K562 (cell line): Measurements from ENCODE around the gene MTMR3. TPM values are rescaled to one million over a fixed set of nuclear protein-coding genes. Genes with fewer than 3 reads are reported as not detected.

Experiments used
- ATAC-seq: fragments of 200-7000 bp; cut with Tn5 transposase; 3 replicates; pipeline ENCODE4 v1.9.1; 2020; ENCODE audit warnings: moderate library complexity
- BruUV-seq: library from RNA; stranded (reverse); fragments of 400-500 nt; replicated peaks from 2 replicates; lab custom pipeline; 2021; lab: Mats Ljungman, UMichigan
- CTCF ChIA-PET: fragments of 300-600 bp; formaldehyde crosslinking; extraction: SDS; loops from one replicate; lab custom pipeline; 2021; ENCODE audit warnings: low intra/inter-chr PET ratio; lab: Yijun Ruan, JAX
- POLR2A ChIA-PET: fragments of 300-600, 350-650 bp; sonication (Branson Sonifier 250); formaldehyde crosslinking; extraction: SDS; loops from one replicate; lab custom pipeline; 2021; ENCODE audit warnings: antibody characterized with exemption, inconsistent platforms; lab: Yijun Ruan, JAX
- DNase-seq, 4 experiments: peaks; one replicate each; pipeline versions ENCODE4 v3.0.0 to v3.0.0-alpha.2; 2011 to 2018; ENCODE audit warnings: low spot score in 3 of 4, mixed read lengths in 3 of 4; ENCODE audit errors: extremely low read depth in 1 of 4
- FAIRE-seq: peaks from 2 replicates; lab custom pipeline; 2011; peaks lifted over from hg19 to GRCh38; lab: Jason Lieb, UNC
- H2AFZ ChIP-seq: 2 replicates; pipeline ENCODE4 v1.6.0; 2011; ENCODE audit warnings: low read depth, low read length, control low read depth, inconsistent platforms
- H3K27ac ChIP-seq: fragments of 200-600 bp; 3 replicates; pipeline ENCODE4 v1.8.0; 2011; ENCODE audit warnings: low read depth, mild to moderate bottlenecking, control low read depth, inconsistent platforms, low read length, moderate library complexity, mixed read lengths; ENCODE audit errors: extremely low read depth
- H3K27me3 ChIP-seq, 2 experiments: fragments of 300-600 bp in 1 of 2; 2 replicates in 1 of 2; 3 replicates in 1 of 2; pipeline versions ENCODE4 v1.6.0 to v1.8.0; 2011; ENCODE audit warnings: inconsistent platforms in 2 of 2, low read length in 2 of 2, mild to moderate bottlenecking in 1 of 2, mixed read lengths in 1 of 2, moderate library complexity in 1 of 2; ENCODE audit not compliant: control insufficient read depth in 2 of 2, insufficient read depth in 2 of 2
- H3K36me3 ChIP-seq: fragments of 300-600 bp; 3 replicates; pipeline ENCODE4 v1.8.0; 2011; ENCODE audit warnings: mild to moderate bottlenecking, low read length, inconsistent platforms; ENCODE audit not compliant: control insufficient read depth, insufficient read depth
- H3K4me1 ChIP-seq, 2 experiments: fragments of 200-600 bp in 1 of 2; replicated peaks in 1 of 2; 2 replicates in 1 of 2; 3 replicates in 1 of 2; pipeline versions ENCODE4 v1.5.1 to v1.8.0; 2011; ENCODE audit warnings: inconsistent platforms in 2 of 2, low read length in 2 of 2, mild to moderate bottlenecking in 1 of 2, mixed read lengths in 1 of 2, moderate library complexity in 1 of 2; ENCODE audit not compliant: control insufficient read depth in 2 of 2, insufficient read depth in 2 of 2
- H3K4me2 ChIP-seq: 2 replicates; pipeline ENCODE4 v1.6.1; 2011; ENCODE audit warnings: low read length, control low read depth, inconsistent platforms, mixed read lengths; ENCODE audit not compliant: insufficient read depth
- H3K4me3 ChIP-seq: fragments of 200-600 bp; sonication (generic), shearing (Covaris generic); 2 replicates; pipeline ENCODE4 v1.5.1; 2016; ENCODE audit warnings: control low read depth, inconsistent platforms
- H3K79me2 ChIP-seq: fragments of 200-600 bp; 3 replicates; pipeline ENCODE4 v1.8.0; 2011; ENCODE audit warnings: low read length, inconsistent platforms; ENCODE audit not compliant: control insufficient read depth, insufficient read depth
- H3K9ac ChIP-seq, 2 experiments: 2 replicates each; pipeline versions ENCODE4 v1.6.0 to v1.6.1; 2011; ENCODE audit warnings: low read depth in 2 of 2, low read length in 2 of 2, control low read depth in 1 of 2, inconsistent platforms in 1 of 2, mild to moderate bottlenecking in 1 of 2, mixed read lengths in 1 of 2; ENCODE audit not compliant: insufficient read depth in 1 of 2
- H3K9me1 ChIP-seq: one replicate; pipeline ENCODE4 v1.6.0; 2011; ENCODE audit warnings: inconsistent platforms, mild to moderate bottlenecking, low read length, moderate library complexity; ENCODE audit not compliant: control insufficient read depth, insufficient read depth
- H3K9me3 ChIP-seq: replicated peaks from 2 replicates; pipeline ENCODE4 v1.5.1; 2011; ENCODE audit warnings: low read depth, low read length, inconsistent platforms; ENCODE audit not compliant: control insufficient read depth, insufficient read depth
- H4K20me1 ChIP-seq: replicated peaks from 2 replicates; pipeline ENCODE4 v1.6.1; 2011; ENCODE audit warnings: low read length, inconsistent platforms, mixed read lengths; ENCODE audit not compliant: control insufficient read depth, insufficient read depth
- ARID1B ChIP-seq: fragments of 450-650 bp; IDR thresholded peaks from 2 replicates; pipeline ENCODE4 v1.6.1; 2016; ENCODE audit warnings: antibody characterized with exemption, mild to moderate bottlenecking, inconsistent platforms
- MCM2 ChIP-seq: fragments of 450-650 bp; IDR thresholded peaks from 2 replicates; pipeline ENCODE4 v1.6.1; 2017; ENCODE audit warnings: low read depth, mild to moderate bottlenecking
- RBM39 ChIP-seq: fragments of 200-400 bp; formaldehyde crosslinking; optimal IDR thresholded peaks from 2 replicates; pipeline ENCODE3; 2018; ENCODE audit warnings: low read depth, low read length
- SLC30A9 ChIP-seq: fragments of 250-450 bp; sonication (Bioruptor Pico); IDR thresholded peaks from 2 replicates; pipeline ENCODE4 v1.8.0; 2022; ENCODE audit warnings: mild to moderate bottlenecking, moderate library complexity
- SRSF7 ChIP-seq: fragments of 200-400 bp; formaldehyde crosslinking; optimal IDR thresholded peaks from 2 replicates; pipeline ENCODE3; 2017; ENCODE audit warnings: mild to moderate bottlenecking, low read depth, low read length
- TCFL5 ChIP-seq: fragments of 250-450 bp; sonication (Bioruptor Pico); conservative IDR thresholded peaks from 2 replicates; pipeline ENCODE4 v1.6.1; 2021; ENCODE audit warnings: mild to moderate bottlenecking, moderate library complexity, matching md5 sums
- ZKSCAN3 ChIP-seq: fragments of 250-450 bp; sonication (Bioruptor Pico); IDR thresholded peaks from 2 replicates; pipeline ENCODE4 v1.4.0; 2020
- ZNF140 ChIP-seq: fragments of 250-450 bp; sonication (Bioruptor Pico); IDR thresholded peaks from 2 replicates; pipeline ENCODE4 v1.8.0; 2021; ENCODE audit warnings: moderate library complexity, mild to moderate bottlenecking, inconsistent platforms
- WGBS: fragments of 100-300 bp; shearing (Covaris generic); methylation state at CpG from one replicate; pipeline ENCODE4 v1.1.6; 2016; ENCODE audit warnings: low coverage, mixed read lengths; ENCODE audit not compliant: insufficient coverage; ENCODE audit errors: missing lambda C conversion rate; 5-methylcytosine and 5-hydroxymethylcytosine counted together
- in situ Hi-C: fragments of 300-500 bp; cut with MboI; formaldehyde crosslinking; loops from 4 replicates; pipeline ENCODE4 v1.15.0; 2018; ENCODE audit warnings: inconsistent platforms, mixed read lengths
- intact Hi-C: fragments of 100-400 bp; cut with micrococcal nuclease; formaldehyde crosslinking; loops from 2 replicates; pipeline ENCODE4 v1.14.2; 2022
- polyA plus RNA-seq, 8 experiments: library from polyadenylated mRNA; depleted of rRNA in 4 of 8; stranded (reverse) in 5 of 8; unstranded in 3 of 8; fragments of >200 nt; fragmentation: Nextera tagmentation in 2 of 8; fragmentation: Illumina TruSeq in 1 of 8; extraction: Ambion mirVana in 2 of 8; extraction: Trizol in 1 of 8; gene quantifications; 2 replicates each; pipeline versions ENCODE4 v1.2.1 to v1.2.3, GENCODE V29; 2011 to 2014; ENCODE audit warnings: inconsistent platforms in 1 of 8, missing spikeins in 1 of 8
- total RNA-seq, 7 experiments: library from RNA; depleted of rRNA in 6 of 7; stranded (reverse); fragments of >200 nt in 6 of 7; fragmentation: Illumina TruSeq in 2 of 7; extraction: Trizol in 2 of 7; gene quantifications; 2 replicates each; pipeline versions ENCODE4 v1.2.1 to v1.2.3, GENCODE V29; 2011 to 2021; ENCODE audit warnings: low replicate concordance in 1 of 7
- TF ChIP-seq, protein P1 (sequence below): sonication (generic); formaldehyde crosslinking; IDR thresholded peaks from 2 replicates; pipeline ENCODE4 v1.8.0; 2022; ENCODE audit warnings: missing genetic modification reagents, mild to moderate bottlenecking, borderline replicate concordance
- TF ChIP-seq, protein P2 (sequence below): fragments of 450-650 bp; IDR thresholded peaks from 2 replicates; pipeline ENCODE4 v1.6.1; 2016; ENCODE audit warnings: mild to moderate bottlenecking, moderate library complexity

Gene MTMR3
- total and polyA plus RNA-seq, 9 of the 15 experiments (the other 6 are each of a cell fraction or from before 2014, with no cell fraction given): 1.6 to 13.7 (median 7.9) TPM

DNA sequence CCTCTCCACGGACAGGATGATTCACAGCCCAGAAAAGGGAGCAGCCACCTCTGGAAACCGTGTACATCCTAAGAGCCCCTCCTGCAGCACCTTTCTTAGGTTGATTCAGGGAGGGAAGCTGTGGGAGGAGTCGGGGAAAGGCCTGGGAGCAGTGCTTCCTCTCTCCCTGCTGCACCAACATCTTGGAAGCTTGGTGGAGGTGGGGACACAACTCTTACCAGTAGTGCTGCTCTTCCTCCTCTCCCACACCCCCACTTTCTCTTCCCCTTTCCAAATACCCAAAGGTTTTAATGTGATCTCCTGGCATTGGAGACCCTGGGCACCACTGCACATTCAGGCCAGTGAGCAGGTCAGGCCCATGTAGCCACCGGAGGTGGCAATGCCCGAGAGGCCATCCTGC lies 150.9 kb downstream of the MTMR3 start:
- no peaks in the 10 kb centered on the region for H3K79me2 ChIP-seq
- H3K27ac ChIP-seq: no peak overlapping the region
- no peak for FAIRE-seq
- H3K27me3 ChIP-seq: no peaks in the 10 kb centered on the region
- no peak overlapping the region for H2AFZ ChIP-seq
- no peaks in the 10 kb centered on the region for H3K36me3 ChIP-seq
- no peaks in the 10 kb centered on the region for H4K20me1 ChIP-seq
- ChIA-PET POLR2A (interaction anchor here (0.6 to 1.6 kb wide), 4 partner anchors 9 to 561 kb away, joined by 3 to 4 read pairs (median 3); no protein-coding TSS in a partner anchor), CTCF (no interaction called here)
- BruUV-seq: no TSS peak
- no peak for DNase-seq
- no peak overlapping the region for H3K4me2 ChIP-seq
- no peak for ATAC-seq
- no peak overlapping the region for H3K9ac ChIP-seq
- H3K4me1 ChIP-seq: no peaks in the 10 kb centered on the region; a peak in 1 of 5 replicates
- WGBS: 30% methylated on average over 2 of the region's 5 CpGs
- no peaks in the 10 kb centered on the region for H3K9me3 ChIP-seq
- in situ Hi-C loops: no loop called here
- H3K4me3 ChIP-seq: no peak overlapping the region
- intact Hi-C loops: no loop called here
- no peaks in the 10 kb centered on the region for H3K9me1 ChIP-seq
- TF ChIP-seq ZKSCAN3 (CRISPR knock-in tag) (no peak), MCM2 (no peak), SLC30A9 (CRISPR knock-in tag) (no peak), SRSF7 (no peak), RBM39 (no peak), ZNF140 (no peak), TCFL5 (CRISPR knock-in tag) (no peak), ARID1B (no peak)
- TF ChIP-seq, protein P1, sequence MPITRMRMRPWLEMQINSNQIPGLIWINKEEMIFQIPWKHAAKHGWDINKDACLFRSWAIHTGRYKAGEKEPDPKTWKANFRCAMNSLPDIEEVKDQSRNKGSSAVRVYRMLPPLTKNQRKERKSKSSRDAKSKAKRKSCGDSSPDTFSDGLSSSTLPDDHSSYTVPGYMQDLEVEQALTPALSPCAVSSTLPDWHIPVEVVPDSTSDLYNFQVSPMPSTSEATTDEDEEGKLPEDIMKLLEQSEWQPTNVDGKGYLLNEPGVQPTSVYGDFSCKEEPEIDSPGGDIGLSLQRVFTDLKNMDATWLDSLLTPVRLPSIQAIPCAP (CRISPR knock-in tag): no peak
- TF ChIP-seq, protein P2, sequence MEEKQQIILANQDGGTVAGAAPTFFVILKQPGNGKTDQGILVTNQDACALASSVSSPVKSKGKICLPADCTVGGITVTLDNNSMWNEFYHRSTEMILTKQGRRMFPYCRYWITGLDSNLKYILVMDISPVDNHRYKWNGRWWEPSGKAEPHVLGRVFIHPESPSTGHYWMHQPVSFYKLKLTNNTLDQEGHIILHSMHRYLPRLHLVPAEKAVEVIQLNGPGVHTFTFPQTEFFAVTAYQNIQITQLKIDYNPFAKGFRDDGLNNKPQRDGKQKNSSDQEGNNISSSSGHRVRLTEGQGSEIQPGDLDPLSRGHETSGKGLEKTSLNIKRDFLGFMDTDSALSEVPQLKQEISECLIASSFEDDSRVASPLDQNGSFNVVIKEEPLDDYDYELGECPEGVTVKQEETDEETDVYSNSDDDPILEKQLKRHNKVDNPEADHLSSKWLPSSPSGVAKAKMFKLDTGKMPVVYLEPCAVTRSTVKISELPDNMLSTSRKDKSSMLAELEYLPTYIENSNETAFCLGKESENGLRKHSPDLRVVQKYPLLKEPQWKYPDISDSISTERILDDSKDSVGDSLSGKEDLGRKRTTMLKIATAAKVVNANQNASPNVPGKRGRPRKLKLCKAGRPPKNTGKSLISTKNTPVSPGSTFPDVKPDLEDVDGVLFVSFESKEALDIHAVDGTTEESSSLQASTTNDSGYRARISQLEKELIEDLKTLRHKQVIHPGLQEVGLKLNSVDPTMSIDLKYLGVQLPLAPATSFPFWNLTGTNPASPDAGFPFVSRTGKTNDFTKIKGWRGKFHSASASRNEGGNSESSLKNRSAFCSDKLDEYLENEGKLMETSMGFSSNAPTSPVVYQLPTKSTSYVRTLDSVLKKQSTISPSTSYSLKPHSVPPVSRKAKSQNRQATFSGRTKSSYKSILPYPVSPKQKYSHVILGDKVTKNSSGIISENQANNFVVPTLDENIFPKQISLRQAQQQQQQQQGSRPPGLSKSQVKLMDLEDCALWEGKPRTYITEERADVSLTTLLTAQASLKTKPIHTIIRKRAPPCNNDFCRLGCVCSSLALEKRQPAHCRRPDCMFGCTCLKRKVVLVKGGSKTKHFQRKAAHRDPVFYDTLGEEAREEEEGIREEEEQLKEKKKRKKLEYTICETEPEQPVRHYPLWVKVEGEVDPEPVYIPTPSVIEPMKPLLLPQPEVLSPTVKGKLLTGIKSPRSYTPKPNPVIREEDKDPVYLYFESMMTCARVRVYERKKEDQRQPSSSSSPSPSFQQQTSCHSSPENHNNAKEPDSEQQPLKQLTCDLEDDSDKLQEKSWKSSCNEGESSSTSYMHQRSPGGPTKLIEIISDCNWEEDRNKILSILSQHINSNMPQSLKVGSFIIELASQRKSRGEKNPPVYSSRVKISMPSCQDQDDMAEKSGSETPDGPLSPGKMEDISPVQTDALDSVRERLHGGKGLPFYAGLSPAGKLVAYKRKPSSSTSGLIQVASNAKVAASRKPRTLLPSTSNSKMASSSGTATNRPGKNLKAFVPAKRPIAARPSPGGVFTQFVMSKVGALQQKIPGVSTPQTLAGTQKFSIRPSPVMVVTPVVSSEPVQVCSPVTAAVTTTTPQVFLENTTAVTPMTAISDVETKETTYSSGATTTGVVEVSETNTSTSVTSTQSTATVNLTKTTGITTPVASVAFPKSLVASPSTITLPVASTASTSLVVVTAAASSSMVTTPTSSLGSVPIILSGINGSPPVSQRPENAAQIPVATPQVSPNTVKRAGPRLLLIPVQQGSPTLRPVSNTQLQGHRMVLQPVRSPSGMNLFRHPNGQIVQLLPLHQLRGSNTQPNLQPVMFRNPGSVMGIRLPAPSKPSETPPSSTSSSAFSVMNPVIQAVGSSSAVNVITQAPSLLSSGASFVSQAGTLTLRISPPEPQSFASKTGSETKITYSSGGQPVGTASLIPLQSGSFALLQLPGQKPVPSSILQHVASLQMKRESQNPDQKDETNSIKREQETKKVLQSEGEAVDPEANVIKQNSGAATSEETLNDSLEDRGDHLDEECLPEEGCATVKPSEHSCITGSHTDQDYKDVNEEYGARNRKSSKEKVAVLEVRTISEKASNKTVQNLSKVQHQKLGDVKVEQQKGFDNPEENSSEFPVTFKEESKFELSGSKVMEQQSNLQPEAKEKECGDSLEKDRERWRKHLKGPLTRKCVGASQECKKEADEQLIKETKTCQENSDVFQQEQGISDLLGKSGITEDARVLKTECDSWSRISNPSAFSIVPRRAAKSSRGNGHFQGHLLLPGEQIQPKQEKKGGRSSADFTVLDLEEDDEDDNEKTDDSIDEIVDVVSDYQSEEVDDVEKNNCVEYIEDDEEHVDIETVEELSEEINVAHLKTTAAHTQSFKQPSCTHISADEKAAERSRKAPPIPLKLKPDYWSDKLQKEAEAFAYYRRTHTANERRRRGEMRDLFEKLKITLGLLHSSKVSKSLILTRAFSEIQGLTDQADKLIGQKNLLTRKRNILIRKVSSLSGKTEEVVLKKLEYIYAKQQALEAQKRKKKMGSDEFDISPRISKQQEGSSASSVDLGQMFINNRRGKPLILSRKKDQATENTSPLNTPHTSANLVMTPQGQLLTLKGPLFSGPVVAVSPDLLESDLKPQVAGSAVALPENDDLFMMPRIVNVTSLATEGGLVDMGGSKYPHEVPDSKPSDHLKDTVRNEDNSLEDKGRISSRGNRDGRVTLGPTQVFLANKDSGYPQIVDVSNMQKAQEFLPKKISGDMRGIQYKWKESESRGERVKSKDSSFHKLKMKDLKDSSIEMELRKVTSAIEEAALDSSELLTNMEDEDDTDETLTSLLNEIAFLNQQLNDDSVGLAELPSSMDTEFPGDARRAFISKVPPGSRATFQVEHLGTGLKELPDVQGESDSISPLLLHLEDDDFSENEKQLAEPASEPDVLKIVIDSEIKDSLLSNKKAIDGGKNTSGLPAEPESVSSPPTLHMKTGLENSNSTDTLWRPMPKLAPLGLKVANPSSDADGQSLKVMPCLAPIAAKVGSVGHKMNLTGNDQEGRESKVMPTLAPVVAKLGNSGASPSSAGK: no peak
